Measurements from ENCODE around the gene ZNF598. TPM values are rescaled to one million over a fixed set of nuclear protein-coding genes. Genes with fewer than 3 reads are reported as not detected.

ZNF598 gene
- total RNA-seq, 4 donors from 2014 or later: 28.3 to 145 (median 42.0) TPM

GRCh38 chr16:2019921-2020831 lies 10.6 kb upstream of the ZNF598 start:
- peak overlapping the region in 2 of 4 donors; percentile 11 to 26 for H3K4me3 ChIP-seq

GRCh38 chr16:2019518-2019920 lies 9.9 kb upstream of the ZNF598 start, which contains the start of gene NPW:
TSS of gene NPW (plus strand) at chr16:2019785.
- 1% methylated on average over 9 of the region's 33 CpGs; no CpG with 5 or more reads in 1 of the 2 donors for WGBS, 2 donors (ENCODE audit: low coverage in 1 of 2)
- Histone ChIP-seq H3K27ac (no peak within 1 kb of the TSS), H3K36me3 (no peaks in the 10 kb centered on the region), H3K9me3 (no peaks in the 10 kb centered on the region), H3K4me1 (peaks cover 16 to 48% (median 39%) of the 10 kb centered on the region in 4 donors), H3K27me3 (peaks cover 37% of the 10 kb centered on the region), H3K4me3 (peak within 1 kb of the TSS in 2 of 4 donors; percentile 11 to 26)
- no peak for DNase-seq
- intact Hi-C loops (cut with DNase I; ENCODE audit: low total_unique reads): no loop called here
- no peak for TF ChIP-seq EP300 (IDR thresholded peaks at IDR 0.05; ENCODE audit: low read depth)
- in situ Hi-C loops (cut with MboI; ENCODE audit: low pct_ligation_motif_present in 1 of 4, low pct_unique_long_range_greater_than_20kb in 1 of 4, low sequenced_read_pairs in 3 of 4): loop anchor here in 2 of 4 donors (10.0 to 25.0 kb wide), 2 partner anchors 118 to 125 kb away; partner anchors contain the start of genes RAB26 (in 2 of the 2) and PKD1 (in 1 of the 2)

More at GRCh38 chr16:2019921-2020831, 10.6 kb upstream of the ZNF598 start:
- no peak overlapping the region for H3K27ac ChIP-seq
- no peak for TF ChIP-seq POLR2A (IDR thresholded peaks at IDR 0.05)
- no peak for TF ChIP-seq EP300 (IDR thresholded peaks at IDR 0.05; ENCODE audit: low read depth)
- TF ChIP-seq POLR2AphosphoS5 (IDR thresholded peaks at IDR 0.05): no peak
- TF ChIP-seq CTCF (IDR thresholded peaks at IDR 0.05): no peak
- H3K4me1 ChIP-seq: peaks cover 16 to 42% (median 37%) of the 10 kb centered on the region in 4 donors
- DNase-seq: no peak
- H3K36me3 ChIP-seq: no peaks in the 10 kb centered on the region
- intact Hi-C loops (cut with DNase I; ENCODE audit: low total_unique reads): no loop called here
- WGBS, 2 donors (ENCODE audit: low coverage in 1 of 2): 8% methylated on average over 78 of the region's 96 CpGs; no CpG with 5 or more reads in 1 of the 2 donors
- H3K9me3 ChIP-seq: no peaks in the 10 kb centered on the region
- peaks cover 37% of the 10 kb centered on the region for H3K27me3 ChIP-seq
- in situ Hi-C loops (cut with MboI; ENCODE audit: low pct_ligation_motif_present in 1 of 4, low pct_unique_long_range_greater_than_20kb in 1 of 4, low sequenced_read_pairs in 3 of 4): loop anchor here (10.0 to 25.0 kb wide), 2 partner anchors 117 to 125 kb away; partner anchors contain the start of genes RAB26 (in 4 of the 4) and PKD1 (in 1 of the 4)

- in situ Hi-C loops (cut with MboI; ENCODE audit: low pct_ligation_motif_present in 1 of 4, low pct_unique_long_range_greater_than_20kb in 1 of 4, low sequenced_read_pairs in 3 of 4): loop anchor here in 2 of 4 donors (10.0 to 25.0 kb wide), 2 partner anchors 121 to 128 kb away; partner anchors contain the start of genes RAB26 (in 2 of the 2) and PKD1 (in 1 of the 2)
- Histone ChIP-seq H3K27ac (peak overlapping the region in 3 of 4 donors; percentile 72 to 80 (median 78)), H3K27me3 (peaks cover 32% of the 10 kb centered on the region), H3K9me3 (no peaks in the 10 kb centered on the region), H3K36me3 (no peaks in the 10 kb centered on the region), H3K4me1 (peaks cover 6 to 31% (median 25%) of the 10 kb centered on the region in 4 donors), H3K4me3 (no peak overlapping the region)
- WGBS, 2 donors (ENCODE audit: low coverage in 1 of 2): 58 to 83% methylated on average over 1 to 13 of the region's 13 CpGs
- no peak for DNase-seq
- TF ChIP-seq POLR2A (IDR thresholded peaks at IDR 0.05) (no peak), CTCF (IDR thresholded peaks at IDR 0.05) (peak; percentile 8 to 20 (median 12))
- intact Hi-C loops (cut with DNase I; ENCODE audit: low total_unique reads): no loop called here
These were observed 6.8 kb upstream of the ZNF598 start for GRCh38 chr16:2016407-2016922.

- TF ChIP-seq POLR2AphosphoS5 (IDR thresholded peaks at IDR 0.05) (no peak), POLR2A (IDR thresholded peaks at IDR 0.05) (no peak), EP300 (IDR thresholded peaks at IDR 0.05; ENCODE audit: low read depth) (no peak), CTCF (IDR thresholded peaks at IDR 0.05) (no peak)
- Histone ChIP-seq H3K27ac (peak overlapping the region; percentile 72 to 80 (median 76)), H3K27me3 (peaks cover 26% of the 10 kb centered on the region), H3K4me3 (no peak overlapping the region), H3K9me3 (no peaks in the 10 kb centered on the region), H3K36me3 (no peaks in the 10 kb centered on the region), H3K4me1 (peaks cover 6 to 31% (median 25%) of the 10 kb centered on the region in 4 donors)
- WGBS, 2 donors (ENCODE audit: low coverage in 1 of 2): 57 to 66% methylated on average over 3 to 7 of the region's 7 CpGs
- in situ Hi-C loops (cut with MboI; ENCODE audit: low pct_ligation_motif_present in 1 of 4, low pct_unique_long_range_greater_than_20kb in 1 of 4, low sequenced_read_pairs in 3 of 4): loop anchor here in 2 of 4 donors (10.0 to 25.0 kb wide), 2 partner anchors 121 to 129 kb away; partner anchors contain the start of genes RAB26 (in 2 of the 2) and PKD1 (in 1 of the 2)
- intact Hi-C loops (cut with DNase I; ENCODE audit: low total_unique reads): no loop called here
- DNase-seq: no peak
These were observed 6.3 kb upstream of the ZNF598 start for GRCh38 chr16:2015947-2016208.
